ENCODE data around the gene TMEM272. TPM values are rescaled to one million over a fixed set of nuclear protein-coding genes. Genes with fewer than 3 reads are reported as not detected.

Gene TMEM272
- total RNA-seq, 2 donors from 2014 or later = 1.3 to 1.7 TPM

Other genes with a start within 250 kb of the TMEM272 start
- 10 to 100 TPM; 18.1 to 23.1 TPM for gene DHRS12, start 41.0 kb downstream of the TMEM272 start, total RNA-seq
- gene CCDC70, start 16.8 kb upstream of the TMEM272 start, total RNA-seq = not detected
- 1 to 10 TPM; 1.1 to 2.3 TPM for gene ATP7B, start 166.3 kb upstream of the TMEM272 start, total RNA-seq
- gene ALG11, start 167.2 kb upstream of the TMEM272 start, total RNA-seq = 10 to 100 TPM; 23.8 to 27.5 TPM
- 1 to 10 TPM; 3.1 to 3.8 TPM for gene UTP14C, start 179.5 kb upstream of the TMEM272 start, total RNA-seq

All from T-helper 17 cell (primary cell).